Adrenal gland (tissue), 5 donors: ENCODE data around the gene AIP.

Experiments
- CTCF ChIP-seq, 6 experiments: fragments of 450-650 bp in 4 of 6; fragments of 200-600 bp in 2 of 6; sonication (generic) in 1 of 6; IDR thresholded peaks; 1 replicate in 5 of 6; 2 replicates in 1 of 6; pipeline versions ENCODE4 v1.5.1 to v1.8.0; 2016 to 2021; ENCODE audit warnings: antibody characterized with exemption in 6 of 6, mild to moderate bottlenecking in 2 of 6, moderate library complexity in 1 of 6
- POLR2A ChIP-seq, 2 donors: fragments of 450-650 bp; IDR thresholded peaks; one replicate each; pipeline ENCODE4 v1.6.1; 2017; ENCODE audit warnings: antibody characterized with exemption in 2 of 2, mild to moderate bottlenecking in 2 of 2, moderate library complexity in 1 of 2
- donor health status: DM: no; HTN: no; CAD: no.

GRCh38 chr11:67434395-67434881 is 48.4 kb upstream of the AIP start:
- TF ChIP-seq CTCF (IDR thresholded peaks at IDR 0.05) = no peak
- no peak for TF ChIP-seq POLR2A (IDR thresholded peaks at IDR 0.05)
